HG02763 (cell line): ENCODE measurements around the gene SAMD1.

Experiments used
- ATAC-seq: cut with Tn5 transposase; IDR thresholded peaks from one replicate; pipeline ENCODE4 v1.9.1; 2021; ENCODE audit warnings: mild to moderate bottlenecking, moderate library complexity; ENCODE audit not compliant: unreplicated experiment

The SAMD1 gene

DNA sequence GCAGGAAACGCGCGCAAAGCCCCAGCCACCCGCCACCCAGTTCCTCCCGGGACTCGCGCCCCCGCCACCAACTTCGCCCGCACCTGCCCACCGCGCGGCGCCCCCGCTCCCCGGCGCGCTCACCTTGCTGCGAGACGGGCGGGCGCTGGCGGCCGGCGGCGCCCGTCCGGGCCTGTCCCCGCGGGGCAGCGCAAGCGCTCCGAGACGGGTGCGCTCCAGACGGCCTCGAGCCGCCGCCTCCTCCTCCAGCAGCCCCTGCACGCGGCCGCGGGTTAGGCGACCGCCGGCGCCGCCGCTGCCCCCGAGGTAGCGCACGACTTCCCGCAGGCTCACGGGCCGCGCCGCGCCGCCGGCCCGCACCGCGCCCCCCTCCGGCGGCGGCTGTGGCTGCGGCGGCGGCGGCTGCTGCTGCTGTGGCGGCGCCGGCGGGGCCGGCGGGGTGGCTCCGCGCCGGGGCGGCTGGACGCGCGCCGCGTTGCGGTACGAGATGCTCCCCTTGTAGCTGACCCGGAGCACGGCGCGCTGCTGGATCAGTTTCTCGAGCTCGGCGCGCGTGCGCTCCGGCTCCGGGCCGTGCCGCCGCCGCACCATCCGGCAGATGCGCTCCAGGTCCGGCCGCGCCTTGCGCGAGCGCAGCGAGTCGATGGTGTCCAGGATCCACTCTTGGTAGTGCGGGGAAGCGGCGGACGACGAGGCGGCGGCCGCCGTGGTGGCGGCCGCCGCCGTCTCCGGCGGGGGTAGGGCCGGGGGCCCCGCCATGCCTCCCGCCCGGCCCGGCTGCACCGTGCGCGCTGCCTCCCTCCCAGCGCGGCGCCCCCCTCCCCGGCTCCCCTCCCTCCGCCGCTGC is 666 bp downstream of the SAMD1 start:
- ATAC-seq = no peak

DNA sequence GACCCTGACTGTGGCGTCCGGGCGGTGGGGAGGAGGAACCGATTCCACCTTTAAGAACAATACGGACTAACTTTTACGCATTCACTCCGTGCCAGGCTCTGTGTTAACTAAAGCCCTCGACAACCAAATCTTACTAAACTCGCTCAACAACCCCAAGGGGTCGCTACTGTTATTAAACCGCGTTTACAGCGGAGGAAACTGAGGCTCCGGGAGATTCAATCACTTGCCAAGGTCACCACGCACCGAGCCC is 1.2 kb downstream of the SAMD1 start:
- ATAC-seq = no peak

DNA sequence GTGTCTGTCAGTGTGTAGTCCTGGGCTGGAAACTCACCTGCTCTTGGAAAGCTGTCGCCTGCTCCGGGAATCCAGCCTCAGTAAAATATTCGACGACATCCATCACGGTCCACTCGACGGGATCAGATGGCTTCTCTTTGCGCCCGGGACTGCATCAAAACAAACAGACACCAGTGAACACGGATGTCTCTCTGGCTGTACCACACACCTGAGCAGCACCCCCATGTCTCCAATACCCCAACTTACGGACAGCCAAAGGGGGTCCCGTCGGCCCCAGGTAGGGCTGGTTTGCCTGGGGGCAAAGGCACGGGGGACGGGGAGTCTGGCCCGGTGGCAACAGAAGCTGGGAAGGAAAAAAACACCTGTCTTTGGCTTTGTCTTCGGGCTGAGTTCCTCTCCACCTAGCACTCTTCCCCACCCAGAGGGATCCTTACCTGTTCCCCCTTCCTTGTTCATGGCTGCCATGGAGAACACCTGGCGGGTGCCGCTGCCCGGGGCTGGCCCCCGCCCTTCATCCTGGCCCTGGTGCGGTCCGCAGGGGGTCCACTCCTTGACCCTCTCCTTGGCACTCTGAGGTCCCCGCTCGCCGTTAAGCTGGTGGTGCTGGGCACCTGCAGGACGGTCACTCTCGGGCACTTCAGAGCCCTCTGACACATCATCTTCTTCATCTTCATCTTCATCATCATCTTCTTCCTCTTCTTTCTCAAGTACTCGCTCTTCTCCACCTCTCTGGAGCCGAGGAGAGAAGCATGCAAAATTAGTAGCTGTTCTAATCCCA is 1.7 kb downstream of the SAMD1 start:
- ATAC-seq = no peak

GRCh38 chr19:14086098-14086497 is 4.5 kb downstream of the SAMD1 start:
- no peak for ATAC-seq

DNA sequence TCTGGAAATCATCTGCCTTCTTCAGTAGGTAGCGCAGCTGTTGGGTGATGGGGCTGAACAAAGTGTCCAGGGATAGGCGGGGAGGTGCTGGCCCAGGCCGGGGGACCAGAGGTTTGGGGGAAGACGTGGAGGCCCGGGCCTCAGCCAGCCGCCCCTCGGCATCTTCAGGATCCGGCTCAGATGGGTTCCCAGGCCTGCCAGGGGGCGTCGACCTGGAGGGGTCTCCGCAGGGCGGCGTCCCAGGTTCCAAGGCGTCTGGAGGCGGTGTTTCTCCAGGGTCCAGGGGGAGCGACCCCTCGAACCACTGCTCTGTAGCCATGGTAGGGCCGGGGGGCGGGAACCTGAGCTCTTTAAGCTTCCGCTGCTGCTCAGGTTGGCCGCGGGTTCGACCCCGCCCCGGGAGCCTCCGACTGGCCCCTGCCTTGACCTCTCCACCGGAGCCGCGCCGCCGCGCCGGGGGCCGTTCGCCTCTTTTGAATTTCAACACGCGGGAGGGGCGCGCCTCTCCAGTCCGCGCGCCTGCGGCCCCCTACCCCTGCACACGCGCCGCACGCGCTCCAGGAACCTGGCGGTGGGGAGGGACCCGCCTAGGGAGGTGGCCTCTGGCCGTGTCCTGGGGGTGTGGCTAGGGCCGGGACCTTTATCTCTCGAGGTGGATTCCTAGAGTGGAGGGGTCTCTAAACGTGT is 5.1 kb downstream of the SAMD1 start, which contains the start of gene C19orf67:
Gene C19orf67 (minus strand): TSS at position 475 of the 687 bp plus-strand sequence. CDS start 156 bp downstream, at position 319.
- no peak for ATAC-seq

- ATAC-seq = no peak
Measured at GRCh38 chr19:14082675-14082960, 7.9 kb downstream of the SAMD1 start.

DNA sequence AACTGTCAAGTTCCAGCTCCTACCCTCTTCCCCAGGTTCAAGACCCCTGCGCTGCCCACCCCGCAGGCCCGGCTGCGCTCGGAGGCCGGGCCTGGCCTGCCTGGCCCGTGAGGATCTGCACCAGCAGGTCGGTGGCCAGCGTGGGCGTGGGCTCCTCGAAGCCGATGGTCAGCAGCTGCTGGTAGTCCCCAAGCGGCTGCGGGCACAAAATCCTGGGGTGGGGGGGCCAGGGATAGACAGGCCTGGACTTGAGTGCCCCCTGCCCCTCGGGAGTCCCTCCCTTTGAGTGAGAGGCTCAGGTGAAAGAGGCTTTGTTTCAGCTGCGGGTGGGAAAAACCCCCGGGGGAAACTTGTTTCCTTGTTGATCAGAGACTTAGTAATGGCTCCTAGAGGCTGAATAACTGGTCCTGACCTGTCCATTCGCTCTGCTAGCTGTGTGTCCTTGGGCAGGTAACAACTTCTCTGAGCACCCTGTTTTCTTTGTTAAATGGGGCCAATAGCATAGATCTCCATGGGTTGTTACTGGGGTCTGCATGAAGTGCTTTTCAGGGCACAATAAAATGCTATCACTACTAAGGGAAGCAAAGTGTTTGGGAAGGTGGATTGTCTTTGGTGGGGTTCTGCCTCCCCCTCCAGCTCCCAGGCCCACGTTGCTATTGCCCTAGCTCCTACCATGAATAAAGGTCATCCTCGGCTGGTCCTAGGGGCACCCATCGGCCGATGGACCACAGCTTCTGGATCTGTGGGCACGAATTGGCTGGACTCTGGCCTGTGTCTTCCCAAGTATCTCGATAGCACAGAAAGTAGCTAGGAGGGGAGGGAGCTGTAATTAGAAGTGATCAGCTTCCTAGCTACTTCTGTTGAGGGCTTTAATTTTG is 8.5 kb downstream of the SAMD1 start:
- ATAC-seq = peak; percentile 9

DNA sequence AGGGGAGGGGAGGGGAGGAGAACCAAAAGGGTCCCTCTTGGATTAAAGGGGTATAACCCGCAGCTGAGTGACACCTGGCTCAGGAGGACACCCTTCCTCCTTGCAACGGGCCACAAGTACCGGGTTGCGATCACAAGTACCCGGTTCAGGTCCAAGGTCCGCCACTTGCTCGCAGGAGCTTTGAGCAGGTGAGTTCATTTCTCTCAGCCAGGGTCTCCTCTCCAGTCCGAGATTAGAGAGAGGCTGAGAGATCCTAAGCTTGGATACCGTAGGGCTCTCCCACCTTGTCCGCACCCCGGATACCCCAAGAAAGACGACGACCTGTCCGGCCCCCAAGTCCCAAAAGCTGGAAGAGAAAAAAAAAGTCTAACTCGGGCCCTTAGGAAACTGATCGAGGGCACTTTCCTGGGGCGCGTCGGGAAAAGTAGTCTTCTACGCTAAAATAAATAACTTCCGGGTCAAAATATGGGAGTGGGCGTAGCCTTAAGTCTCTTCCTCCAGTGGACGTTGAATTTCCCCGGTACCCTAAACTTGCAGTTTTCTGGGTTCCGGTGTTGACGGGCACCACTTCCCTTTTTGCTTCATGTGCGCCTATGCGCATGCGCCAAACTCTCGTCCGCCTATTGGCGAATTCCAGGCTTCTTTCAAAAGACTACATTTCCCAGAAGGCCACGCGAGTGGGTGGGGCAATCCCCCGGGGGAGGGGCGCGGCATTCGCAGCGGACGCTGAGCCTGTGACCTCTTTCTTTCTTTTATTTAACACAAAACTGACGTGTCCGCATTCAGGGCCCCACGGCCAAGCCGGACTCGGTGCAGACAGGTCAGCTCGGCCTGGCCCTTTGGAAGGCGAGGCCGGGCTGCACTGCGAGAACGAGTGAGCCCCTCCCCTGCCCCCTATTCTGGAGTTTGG is 9.4 kb downstream of the SAMD1 start:
- peak; percentile 89 for ATAC-seq

GRCh38 chr19:14078411-14078810 is 12.1 kb downstream of the SAMD1 start:
- no peak for ATAC-seq

DNA sequence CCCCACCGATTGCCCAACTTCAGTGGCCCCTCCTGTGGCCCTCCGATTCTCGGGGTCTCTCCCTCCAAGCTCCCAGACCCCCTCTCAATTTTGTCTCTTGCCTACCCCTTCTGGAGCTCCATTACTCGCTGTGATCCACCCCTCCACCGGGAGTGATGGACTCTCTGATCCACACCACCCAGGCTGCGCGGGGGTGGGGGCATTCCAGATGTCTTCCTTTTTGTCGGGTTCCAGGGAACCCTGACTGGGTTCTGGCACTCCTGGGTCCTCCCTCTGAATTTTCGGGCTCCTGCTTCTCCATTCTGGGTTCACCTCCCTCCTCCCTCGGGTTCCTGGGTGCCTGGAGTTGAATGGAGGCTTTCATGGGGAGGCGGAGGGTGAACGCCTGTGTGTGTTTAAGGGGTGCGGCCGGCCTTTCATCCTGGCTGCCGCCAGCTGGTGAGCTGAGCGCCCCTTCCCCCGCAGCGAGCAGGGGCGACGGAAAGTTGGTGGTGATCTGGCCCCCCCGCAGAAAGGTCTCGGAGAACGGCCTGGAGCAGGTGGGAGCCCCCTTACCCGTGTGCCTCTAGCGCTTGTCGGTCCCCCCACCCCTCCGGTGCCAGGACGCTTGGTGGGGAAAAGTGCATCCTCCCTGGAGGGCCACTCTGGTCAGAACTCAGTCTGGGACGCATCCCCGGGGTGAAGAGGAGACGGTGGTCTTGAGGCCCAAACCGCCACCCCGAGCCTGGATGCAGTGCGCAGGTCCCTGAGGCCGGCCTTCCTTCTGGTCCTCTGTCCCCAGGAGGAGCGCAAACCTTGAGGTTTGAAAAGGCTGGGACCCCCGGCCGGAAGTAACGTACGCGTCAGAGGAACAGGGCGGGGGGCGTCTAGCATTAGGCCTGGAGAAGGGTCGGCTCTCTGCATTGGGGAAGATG is 16.4 kb downstream of the SAMD1 start:
- ATAC-seq = no peak

GRCh38 chr19:14073261-14073924 is 17.2 kb downstream of the SAMD1 start:
- peak; percentile 63 for ATAC-seq

DNA sequence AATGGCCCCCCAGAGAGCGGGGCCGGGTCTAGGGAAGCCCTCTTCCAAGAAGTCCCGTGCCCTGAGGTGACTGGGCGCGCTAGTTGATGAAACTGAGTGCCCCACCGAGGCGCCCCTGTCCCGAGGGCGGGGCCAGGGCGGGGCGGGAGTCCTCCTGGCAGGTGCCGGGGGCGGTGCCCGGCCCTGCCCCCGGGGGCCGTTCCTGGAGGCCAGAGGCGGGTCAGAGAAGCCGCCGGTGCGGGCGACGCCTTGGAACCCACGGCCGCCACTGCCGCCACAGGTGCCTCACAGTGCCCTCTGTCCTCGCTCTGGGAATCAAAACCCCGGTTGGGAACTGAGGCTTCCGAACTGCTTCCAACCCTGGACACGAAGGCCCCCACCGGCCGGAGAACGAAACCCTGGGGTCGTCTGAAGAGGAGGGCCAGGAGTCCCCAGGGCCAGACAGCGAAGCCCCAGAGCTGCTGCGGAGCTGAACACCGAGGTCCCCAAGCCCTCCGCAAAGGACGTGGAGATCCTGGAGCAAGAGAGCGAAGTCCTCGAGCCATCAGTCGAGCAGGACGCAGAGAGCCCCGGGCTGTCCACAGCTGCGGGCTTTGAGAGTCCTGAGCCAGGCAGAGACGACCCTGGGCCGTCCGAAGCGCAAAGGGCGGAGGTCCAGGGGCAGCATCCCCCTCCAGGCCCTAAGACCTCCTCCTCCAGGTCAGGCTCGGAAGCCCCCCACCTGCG is 17.9 kb downstream of the SAMD1 start, which contains the start of gene MISP3:
Gene MISP3 (plus strand): TSS at position 252 of the 726 bp plus-strand sequence. CDS start 524 bp downstream, outside the sequence.
- ATAC-seq = peak; percentile 7

DNA sequence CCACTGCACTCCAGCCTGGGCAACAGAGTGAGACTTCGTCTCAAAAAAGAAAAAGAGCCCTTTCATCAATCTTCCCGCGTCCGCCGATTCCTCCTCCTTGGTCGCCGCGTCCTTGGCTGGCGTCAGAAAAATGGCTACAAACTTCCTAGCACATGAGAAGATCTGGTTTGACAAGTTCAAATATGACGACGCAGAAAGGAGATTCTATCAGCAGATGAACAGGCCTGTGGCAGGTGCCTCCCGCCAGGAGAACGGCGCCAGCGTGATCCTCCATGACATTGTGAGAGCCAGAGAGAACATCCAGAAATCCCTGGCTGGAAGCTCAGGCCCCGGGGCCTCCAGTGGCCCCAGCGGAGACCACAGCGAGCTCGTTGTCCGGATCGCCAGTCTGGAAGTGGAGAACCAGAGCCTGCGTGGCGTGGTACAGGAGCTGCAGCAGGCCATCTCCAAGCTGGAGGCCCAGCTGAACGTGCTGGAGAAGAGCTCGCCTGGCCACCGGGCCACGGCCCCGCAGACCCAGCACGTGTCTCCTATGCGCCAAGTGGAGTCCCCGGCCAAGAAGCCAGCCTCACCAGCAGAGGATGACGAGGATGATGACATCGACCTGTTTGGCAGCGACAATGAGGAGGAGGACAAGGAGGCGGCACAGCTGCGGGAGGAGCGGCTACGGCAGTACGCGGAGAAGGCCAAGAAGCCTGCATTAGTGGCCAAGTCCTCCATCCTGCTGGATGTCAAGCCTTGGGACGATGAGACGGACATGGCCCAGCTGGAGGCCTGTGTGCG is 20.1 kb downstream of the SAMD1 start:
- no peak for ATAC-seq

GRCh38 chr19:14066134-14066533 is 24.4 kb downstream of the SAMD1 start:
- no peak for ATAC-seq

GRCh38 chr19:14063105-14063504 is 27.4 kb downstream of the SAMD1 start:
- no peak for ATAC-seq

DNA sequence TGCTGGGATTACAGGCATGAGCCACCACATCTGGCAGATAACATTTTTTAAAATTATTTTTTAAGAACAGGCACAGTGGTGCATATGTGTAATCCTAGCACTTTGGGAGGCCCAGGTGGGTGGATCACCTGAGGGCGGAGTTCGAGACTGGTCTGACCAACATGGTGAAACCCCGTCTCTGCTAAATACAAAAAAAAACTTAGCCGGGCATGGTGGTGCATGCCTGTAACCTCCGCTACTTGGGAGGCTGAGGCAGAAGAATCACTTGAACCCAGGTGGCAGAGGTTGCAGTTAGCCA is 28.0 kb downstream of the SAMD1 start:
- no peak for ATAC-seq
